GM21576 (cell line): ENCODE data around the gene TNRC6B.
"Not testable (repeated sequence)": the region's sequence is repeated elsewhere in the genome, so short reads cannot be mapped to it uniquely, and the experiment has no call there.

Experiments
- ATAC-seq: cut with Tn5 transposase; IDR thresholded peaks from one replicate; pipeline ENCODE4 v1.9.1; 2021; ENCODE audit warnings: mild to moderate bottlenecking, moderate library complexity; ENCODE audit not compliant: unreplicated experiment

Gene TNRC6B

DNA sequence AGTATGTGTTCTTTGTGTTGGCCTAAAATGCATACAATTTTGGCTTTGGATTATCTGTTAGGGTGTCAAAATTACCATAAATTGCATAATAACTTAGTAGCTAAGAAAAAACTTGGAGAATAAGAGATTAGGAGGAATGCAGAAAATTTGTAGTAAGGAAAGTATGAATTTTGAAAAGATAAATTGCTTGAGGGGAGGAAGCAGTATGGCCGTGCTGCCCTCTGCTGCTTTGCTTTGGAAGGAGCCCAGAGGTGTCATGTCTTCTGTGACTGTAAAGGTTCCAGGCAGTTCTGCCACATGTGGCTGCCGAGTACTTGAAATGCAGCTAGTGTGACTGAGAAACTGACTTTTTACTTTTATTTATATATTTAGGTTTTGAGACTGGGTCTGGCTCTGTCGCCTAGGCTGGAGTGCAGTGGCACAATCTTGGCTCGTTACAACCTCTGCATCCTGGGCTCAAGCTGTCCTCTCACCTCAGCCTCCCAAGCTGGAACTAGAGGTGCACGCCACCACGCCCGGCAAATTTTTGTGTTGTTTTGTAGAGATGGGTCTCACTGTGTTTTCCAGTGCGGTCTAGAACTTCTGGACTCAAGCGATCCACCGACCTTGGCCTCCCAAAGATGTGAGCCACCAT is 170.4 kb downstream of the TNRC6B start:
- no peak for ATAC-seq

DNA sequence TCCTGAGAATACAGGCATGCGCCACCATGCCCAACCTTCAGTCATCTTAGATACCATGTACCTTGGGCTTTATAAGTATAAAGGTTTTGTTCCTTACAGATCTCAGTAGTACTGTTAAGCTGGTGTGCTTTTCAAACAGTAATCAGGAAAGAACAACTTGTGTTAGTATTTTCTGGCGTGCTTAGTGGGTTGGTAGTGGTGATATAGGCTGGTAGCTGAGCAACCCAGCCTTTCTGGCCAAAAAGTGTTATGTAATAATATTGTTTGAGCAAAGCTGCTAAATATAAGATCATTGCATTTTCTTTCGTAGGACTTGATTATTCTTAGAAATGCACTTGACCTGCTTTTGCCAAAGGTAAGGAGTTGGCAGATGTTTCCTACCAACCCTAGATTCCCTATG is 175.0 kb downstream of the TNRC6B start:
- ATAC-seq, result no peak

DNA sequence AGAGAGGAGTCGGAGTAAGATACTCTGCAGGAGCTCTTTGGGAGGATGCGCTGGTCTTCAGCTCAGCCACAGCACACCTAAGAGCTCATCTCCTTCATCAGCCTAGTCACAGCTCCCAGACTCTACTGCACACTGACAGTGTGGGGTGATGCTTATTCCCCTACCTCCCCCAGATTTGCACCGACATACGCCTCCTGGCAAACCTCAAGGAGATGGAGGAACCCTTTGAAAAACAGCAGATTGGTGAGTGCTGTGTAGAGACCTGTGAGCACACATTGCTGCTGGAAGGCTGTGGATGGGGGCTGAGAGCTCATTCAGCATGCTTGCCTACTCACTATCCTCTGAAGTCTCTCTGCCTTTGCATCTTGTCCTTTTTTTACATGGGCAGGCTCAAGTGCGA is 183.4 kb downstream of the TNRC6B start:
- ATAC-seq, result no peak

DNA sequence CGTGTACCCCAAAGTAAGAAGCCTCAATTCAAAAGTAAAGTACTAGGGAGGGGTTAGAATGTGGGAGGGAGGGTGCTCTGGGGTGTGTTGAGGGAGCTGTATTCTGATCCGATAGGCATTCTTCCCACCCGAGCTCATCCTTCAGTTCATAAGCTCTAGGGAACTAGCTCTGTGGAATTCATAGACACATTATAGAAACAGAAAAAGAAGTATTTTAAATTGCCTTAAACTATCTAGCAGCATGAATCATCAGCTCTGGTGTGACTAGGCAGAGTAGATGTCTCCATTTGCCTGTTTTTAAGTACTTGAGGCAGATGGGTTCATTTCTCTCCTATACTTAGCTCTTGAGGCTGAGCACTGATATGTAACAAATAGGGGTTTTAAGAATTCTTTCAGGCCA is 185.3 kb downstream of the TNRC6B start:
- no peak for ATAC-seq

DNA sequence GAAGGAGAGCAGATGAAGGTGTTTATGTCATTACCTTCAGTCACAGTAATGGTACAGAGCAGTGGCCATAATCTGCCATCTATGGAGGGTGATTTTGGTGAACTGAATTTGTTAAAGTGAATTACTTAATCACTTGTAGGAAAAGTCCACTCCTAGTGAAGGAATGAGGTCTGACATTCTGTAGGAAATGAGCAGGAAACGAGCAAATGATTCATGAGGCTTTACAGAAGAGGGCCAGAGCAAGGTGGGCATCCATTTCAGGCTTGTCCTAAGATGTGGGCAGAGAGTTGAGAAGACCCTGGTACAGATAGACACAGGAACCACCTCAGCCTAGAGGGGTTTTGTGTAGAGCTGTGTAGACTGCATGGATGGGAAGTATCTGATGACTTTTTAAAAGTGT is 186.7 kb downstream of the TNRC6B start:
- no peak for ATAC-seq

DNA sequence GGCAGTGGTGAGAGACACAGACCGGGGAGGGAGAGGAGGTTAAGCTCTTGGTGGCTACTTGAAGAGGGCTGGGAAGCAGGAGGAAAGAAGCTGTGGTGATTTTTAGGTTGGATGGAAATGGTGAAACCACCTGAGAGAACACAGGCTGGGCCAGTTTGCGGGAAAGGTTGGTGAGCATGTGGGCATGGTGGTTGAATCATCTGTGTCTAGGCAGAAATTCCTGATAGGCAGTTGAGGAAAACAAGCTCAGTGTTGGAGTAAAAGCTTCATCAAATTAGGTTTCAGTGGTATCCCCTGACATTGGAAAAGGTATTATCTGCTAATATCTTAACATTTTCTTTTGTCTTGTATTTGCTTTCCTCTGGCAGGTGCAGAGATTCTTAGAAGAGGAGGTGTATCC is 188.3 kb downstream of the TNRC6B start:
- ATAC-seq, result no peak

DNA sequence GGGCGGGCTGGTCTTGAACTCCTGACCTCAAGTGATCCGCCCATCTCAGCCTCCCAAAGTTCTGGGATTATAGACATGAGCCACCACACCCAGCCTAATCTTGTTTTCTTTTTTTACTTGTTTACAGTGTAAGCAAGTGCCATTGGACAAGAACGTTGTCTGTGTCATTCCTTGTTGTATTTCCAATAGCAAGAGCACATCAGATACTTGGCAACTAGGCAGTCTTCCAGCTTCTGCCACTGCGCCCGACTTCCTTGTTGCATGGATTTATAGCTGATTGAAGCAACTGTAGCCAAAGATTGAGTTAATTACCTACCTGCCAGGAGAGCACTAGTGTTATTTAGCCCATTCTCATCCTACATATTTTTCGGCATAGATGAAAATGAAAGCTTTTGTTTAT is 189.6 kb downstream of the TNRC6B start:
- ATAC-seq, result no peak

DNA sequence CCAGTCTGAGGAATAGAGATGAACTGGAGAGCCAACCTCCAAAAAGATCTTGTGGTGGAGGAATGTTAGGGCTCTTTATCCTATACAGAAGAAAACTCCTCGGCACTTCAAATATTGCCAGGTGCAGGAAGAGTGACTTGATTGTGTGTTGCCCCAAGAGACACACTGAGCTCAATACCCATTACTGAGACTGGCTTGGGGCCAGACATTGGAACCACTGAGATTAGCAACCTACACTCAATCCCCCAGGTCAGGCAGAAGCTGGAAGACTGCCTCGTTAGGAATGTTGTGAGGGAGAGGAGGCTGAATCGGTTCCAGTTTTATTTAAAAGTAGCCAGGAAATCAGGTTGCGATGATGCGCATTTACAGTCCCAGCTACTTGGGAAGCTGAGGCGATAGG is 190.3 kb downstream of the TNRC6B start:
- ATAC-seq, result no peak

DNA sequence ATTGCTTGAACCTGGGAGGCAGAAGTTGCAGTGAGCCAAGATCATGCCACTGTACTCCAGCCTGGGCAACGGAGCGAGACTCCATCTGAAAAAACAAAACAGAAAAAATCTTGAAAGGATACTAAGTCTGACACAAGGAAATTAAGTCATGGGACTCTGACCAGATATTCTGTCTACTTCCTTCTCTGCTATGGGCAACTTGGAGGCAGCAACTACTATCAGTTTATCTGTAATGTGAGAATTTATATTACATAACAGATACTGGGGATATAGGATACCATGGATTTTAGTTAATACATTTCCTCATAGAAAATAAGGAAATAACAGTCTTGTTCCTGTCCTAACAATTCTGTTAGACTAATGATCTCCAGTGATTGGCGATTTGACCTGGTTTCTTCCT is 191.1 kb downstream of the TNRC6B start:
- ATAC-seq, result no peak

DNA sequence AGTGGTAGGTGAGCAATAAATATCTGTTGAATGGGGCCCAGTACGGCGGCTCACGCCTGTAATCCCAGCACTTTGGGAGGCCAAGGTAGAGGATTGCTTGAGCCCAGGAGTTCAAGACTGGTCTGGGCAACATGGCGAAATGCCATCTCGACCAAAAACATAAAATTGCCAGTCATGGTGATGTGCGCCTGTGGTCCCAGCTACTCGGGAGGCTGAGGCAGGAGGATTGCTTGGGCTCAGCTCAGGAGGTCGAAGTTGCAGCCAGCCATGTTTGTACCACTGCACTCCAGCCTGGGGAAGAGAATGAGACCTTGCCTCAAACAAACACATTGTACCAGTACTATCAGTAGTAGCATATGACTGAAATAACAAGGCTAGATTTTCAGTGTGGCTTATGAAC is 196.8 kb downstream of the TNRC6B start:
- no peak for ATAC-seq

DNA sequence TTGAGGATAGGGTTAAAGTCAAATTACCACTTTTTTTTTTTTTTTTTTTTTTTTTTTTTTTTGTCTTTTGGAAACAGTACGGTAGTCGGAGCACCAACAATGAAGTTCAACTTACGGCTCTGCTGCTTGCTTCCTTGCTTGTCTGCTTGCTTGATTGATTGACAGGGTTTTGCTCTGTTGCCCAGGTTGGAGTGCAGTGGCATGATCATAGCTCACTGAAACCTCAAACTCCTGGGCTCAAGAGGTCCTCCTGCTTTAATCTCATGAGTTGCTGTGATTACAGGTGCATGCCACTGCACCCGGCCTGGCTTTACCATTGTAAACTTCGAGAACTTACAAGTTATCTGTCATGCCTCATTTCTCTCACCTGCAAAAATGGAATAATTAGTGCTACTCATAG is 198.4 kb downstream of the TNRC6B start:
- ATAC-seq, result no peak

DNA sequence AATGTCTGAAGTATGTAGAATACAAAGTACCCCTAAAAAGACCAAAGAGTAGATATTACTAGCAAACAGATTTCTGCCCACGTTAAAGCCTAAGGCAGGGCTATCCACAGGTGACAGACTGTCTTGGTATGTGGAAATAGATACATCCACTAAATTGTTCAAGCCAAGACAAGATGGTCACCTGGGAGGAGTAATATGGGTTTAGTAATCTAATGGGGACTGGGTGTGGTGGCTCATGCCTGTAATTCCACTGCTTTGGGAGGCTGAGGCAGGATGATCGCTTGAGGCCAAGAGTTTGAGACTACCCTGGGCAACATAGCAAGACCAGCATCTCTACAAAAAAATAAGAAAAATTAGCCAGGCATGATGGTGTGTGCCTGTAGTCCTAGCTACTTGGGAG is 200.2 kb downstream of the TNRC6B start:
- ATAC-seq, result no peak

DNA sequence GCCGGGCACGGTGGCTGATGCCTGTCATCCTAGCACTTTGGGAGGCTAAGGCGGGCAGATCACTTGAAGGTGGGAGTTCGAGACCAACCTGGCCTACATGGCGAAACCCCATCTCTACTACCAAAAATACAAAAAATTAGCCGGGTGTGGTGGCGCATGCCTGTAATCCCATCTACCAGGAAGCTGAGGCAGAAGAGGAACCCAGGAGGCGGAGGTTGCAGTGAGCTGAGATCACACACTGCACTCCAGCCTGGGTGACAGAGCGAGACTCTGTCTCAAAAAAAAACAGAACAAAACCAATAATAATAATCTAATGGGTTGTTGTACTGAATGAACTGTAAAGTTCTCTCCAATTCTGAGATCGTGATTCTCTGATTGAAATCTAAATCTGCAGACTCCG is 200.7 kb downstream of the TNRC6B start:
- not testable (repeated sequence) for ATAC-seq

DNA sequence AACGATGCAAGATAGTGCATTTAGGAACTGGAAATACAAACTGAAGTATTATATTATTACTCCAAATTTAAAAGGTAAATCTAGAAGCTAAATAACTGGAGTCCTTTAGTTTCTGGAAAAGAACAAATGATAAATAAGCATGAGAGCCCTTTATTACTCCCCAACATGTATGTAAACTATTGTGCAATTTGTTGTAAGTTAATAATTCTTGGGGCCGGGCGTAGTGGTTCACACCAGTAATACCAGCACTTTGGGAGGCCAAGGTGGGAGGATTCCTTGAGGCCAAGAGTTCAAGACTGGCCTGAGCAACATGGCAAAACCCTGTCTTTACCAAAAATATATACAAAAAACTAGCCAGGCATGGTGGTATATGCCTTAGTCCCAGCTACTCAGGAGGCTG is 203.7 kb downstream of the TNRC6B start:
- ATAC-seq, result no peak

DNA sequence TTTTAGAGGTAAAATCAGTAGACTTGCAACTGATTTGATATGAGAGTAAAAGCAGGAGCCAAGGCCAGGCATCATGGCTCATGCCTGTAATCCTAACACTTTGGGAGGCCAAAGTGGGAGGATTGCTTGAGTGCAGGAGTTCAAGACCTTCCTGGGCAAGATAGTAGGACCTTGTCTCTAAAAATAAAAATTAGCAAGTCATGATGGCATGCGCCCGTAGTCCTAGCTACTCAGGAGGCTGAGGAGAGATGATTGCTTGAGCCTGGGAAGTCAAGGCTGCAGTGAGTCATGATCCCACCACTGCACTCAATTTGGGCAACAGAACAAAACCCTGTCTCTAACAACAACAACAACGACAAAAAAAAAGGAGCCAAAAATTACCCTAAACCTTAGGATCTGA is 206.2 kb downstream of the TNRC6B start:
- ATAC-seq, result no peak

DNA sequence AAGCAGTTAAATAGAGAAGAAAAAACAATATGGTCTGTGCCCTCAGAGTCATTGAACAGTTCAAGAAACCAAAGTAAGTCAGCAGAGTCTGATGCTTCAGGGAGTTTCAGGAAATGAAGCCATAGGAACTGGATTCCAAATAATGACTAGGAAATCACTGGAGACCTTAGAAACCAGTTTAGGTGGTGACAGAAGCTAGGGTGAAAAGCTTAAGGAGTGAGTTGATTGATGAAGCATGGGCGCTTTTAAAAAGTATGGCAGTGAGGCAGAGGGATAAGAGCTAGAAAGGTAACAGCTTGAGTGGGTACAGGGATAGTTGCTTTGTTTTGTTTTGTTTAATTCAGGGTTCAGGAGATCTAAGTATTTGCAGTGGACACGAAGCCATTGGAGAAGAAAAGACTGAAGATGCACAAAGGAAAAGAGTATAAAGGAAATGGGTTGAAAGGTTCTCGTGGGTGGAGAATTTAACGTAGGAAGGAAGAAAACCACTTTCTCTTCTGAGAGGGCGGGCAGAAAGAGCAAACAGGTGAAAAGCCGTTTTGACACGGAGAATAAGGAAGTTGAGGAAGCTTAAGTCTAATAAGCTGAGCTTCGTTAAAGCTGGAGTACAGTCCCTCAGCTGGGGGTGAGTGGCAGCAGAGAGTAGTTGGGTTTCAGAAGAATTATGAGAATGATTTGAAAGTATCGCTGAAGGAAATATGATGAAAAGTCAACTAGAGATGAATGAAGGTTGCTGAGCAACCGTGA is 207.5 kb downstream of the TNRC6B start:
- no peak for ATAC-seq
